IMR-90 (cell line): ENCODE measurements around the gene TMEM245. TPM values are rescaled to one million over a fixed set of nuclear protein-coding genes. Genes with fewer than 3 reads are reported as not detected.

Source experiments
- ATAC-seq: fragments of 200-7000 bp; cut with Tn5 transposase; 2 replicates; pipeline ENCODE4 v1.9.1; 2020; ENCODE audit warnings: low read depth, mild to moderate bottlenecking, moderate library complexity
- BruUV-seq: library from RNA; stranded (reverse); fragments of 400-500 nt; replicated peaks from 2 replicates; lab custom pipeline; 2021; lab: Mats Ljungman, UMichigan
- CTCF ChIA-PET: fragments of 300-600 bp; formaldehyde crosslinking; extraction: SDS; loops from one replicate; lab custom pipeline; 2021; ENCODE audit warnings: antibody characterized with exemption; lab: Yijun Ruan, JAX
- POLR2A ChIA-PET: fragments of 300-600 bp; sonication (Branson Sonifier 250); formaldehyde crosslinking; loops from one replicate; lab custom pipeline; 2022; ENCODE audit warnings: antibody characterized with exemption; ENCODE audit not compliant: unreplicated experiment; lab: Charles Lee
- DNase-seq: peaks from one replicate; pipeline ENCODE4 v3.0.0; 2013
- H2AFZ ChIP-seq: replicated peaks from 2 replicates; pipeline ENCODE3; 2013; ENCODE audit warnings: low read length, mild to moderate bottlenecking; ENCODE audit not compliant: poor library complexity
- H2AK5ac ChIP-seq: 2 replicates; pipeline ENCODE4 v1.6.1; 2013; ENCODE audit warnings: low read depth, low read length, inconsistent platforms
- H2AK9ac ChIP-seq: replicated peaks from 2 replicates; pipeline ENCODE3; 2013; ENCODE audit warnings: mild to moderate bottlenecking, low read depth, low read length, moderate library complexity; ENCODE audit not compliant: poor library complexity
- H2BK120ac ChIP-seq: 2 replicates; pipeline ENCODE4 v1.6.1; 2013; ENCODE audit warnings: low read depth, low read length, inconsistent platforms
- H2BK15ac ChIP-seq: 3 replicates; pipeline ENCODE4 v1.6.1; 2013; ENCODE audit warnings: low read depth, low read length, inconsistent platforms
- H2BK20ac ChIP-seq: 2 replicates; pipeline ENCODE4 v1.6.1; 2013; ENCODE audit warnings: low read depth, mild to moderate bottlenecking, inconsistent platforms, low read length, moderate library complexity
- H2BK5ac ChIP-seq: 2 replicates; pipeline ENCODE4 v1.6.1; 2013; ENCODE audit warnings: mild to moderate bottlenecking, low read depth, low read length, inconsistent platforms; ENCODE audit not compliant: poor library complexity, severe bottlenecking
- H3K14ac ChIP-seq: replicated peaks from 2 replicates; pipeline ENCODE4 v1.6.1; 2013; ENCODE audit warnings: low read depth, low read length, inconsistent platforms
- H3K18ac ChIP-seq: 2 replicates; pipeline ENCODE4 v1.6.1; 2013; ENCODE audit warnings: low read depth, low read length, control low read depth
- H3K23ac ChIP-seq: 2 replicates; pipeline ENCODE4 v1.6.1; 2013; ENCODE audit warnings: low read depth, low read length, inconsistent platforms
- H3K27ac ChIP-seq: 2 replicates; pipeline ENCODE4 v1.5.1; 2013; ENCODE audit warnings: mild to moderate bottlenecking, control low read depth, low read length; ENCODE audit not compliant: insufficient read depth
- H3K27me3 ChIP-seq: 2 replicates; pipeline ENCODE4 v1.6.1; 2013; ENCODE audit warnings: low read length; ENCODE audit not compliant: control insufficient read depth, insufficient read depth
- H3K36me3 ChIP-seq: 2 replicates; pipeline ENCODE4 v1.6.1; 2013; ENCODE audit warnings: low read length, mixed read lengths; ENCODE audit not compliant: control insufficient read depth, insufficient read depth
- H3K4ac ChIP-seq: 2 replicates; pipeline ENCODE4 v1.6.1; 2013; ENCODE audit warnings: low read depth, low read length, inconsistent platforms
- H3K4me1 ChIP-seq: 2 replicates; pipeline ENCODE4 v1.6.1; 2013; ENCODE audit warnings: low read length, mixed read lengths; ENCODE audit not compliant: control insufficient read depth, insufficient read depth
- H3K4me2 ChIP-seq: 2 replicates; pipeline ENCODE4 v1.6.1; 2013; ENCODE audit warnings: low read depth, mild to moderate bottlenecking, control low read depth, low read length, moderate library complexity
- H3K4me3 ChIP-seq: 2 replicates; pipeline ENCODE4 v1.5.1; 2013; ENCODE audit warnings: low read depth, mild to moderate bottlenecking, control low read depth, low read length, moderate library complexity; ENCODE audit not compliant: insufficient read depth
- H3K56ac ChIP-seq: 2 replicates; pipeline ENCODE4 v1.6.1; 2013; ENCODE audit warnings: low read length, inconsistent platforms; ENCODE audit not compliant: insufficient read depth; ENCODE audit errors: extremely low read depth
- H3K79me1 ChIP-seq, 2 experiments: 2 replicates each; pipeline ENCODE4 v1.6.1; 2013; ENCODE audit warnings: low read length in 2 of 2, inconsistent platforms in 1 of 2, low read depth in 1 of 2
- H3K9ac ChIP-seq: 2 replicates; pipeline ENCODE4 v1.6.1; 2013; ENCODE audit warnings: low read depth, low read length, control low read depth
- H3K9me1 ChIP-seq: 2 replicates; pipeline ENCODE4 v1.6.1; 2013; ENCODE audit warnings: low read length, inconsistent platforms; ENCODE audit not compliant: insufficient read depth
- H3K9me3 ChIP-seq: 2 replicates; pipeline ENCODE4 v1.6.1; 2013; ENCODE audit warnings: low read length; ENCODE audit not compliant: control insufficient read depth, insufficient read depth
- H4K20me1 ChIP-seq: 2 replicates; pipeline ENCODE4 v1.6.1; 2013; ENCODE audit warnings: low read length, inconsistent platforms; ENCODE audit not compliant: insufficient read depth
- H4K5ac ChIP-seq: 2 replicates; pipeline ENCODE4 v1.6.1; 2013; ENCODE audit warnings: mild to moderate bottlenecking, low read depth, low read length, control low read depth
- H4K8ac ChIP-seq, 2 experiments: 2 replicates each; pipeline ENCODE4 v1.6.1; 2013; ENCODE audit warnings: low read depth in 2 of 2, low read length in 2 of 2, control low read depth in 1 of 2, inconsistent platforms in 1 of 2
- H4K91ac ChIP-seq: 2 replicates; pipeline ENCODE4 v1.6.1; 2013; ENCODE audit warnings: low read depth, low read length, inconsistent platforms; ENCODE audit not compliant: insufficient read depth
- MAZ ChIP-seq: IDR thresholded peaks from 2 replicates; pipeline ENCODE4 v1.6.1; 2012; ENCODE audit warnings: low read depth, mild to moderate bottlenecking, low read length, improper control_type of control experiment, moderate library complexity, borderline replicate concordance
- MXI1 ChIP-seq: IDR thresholded peaks from 2 replicates; pipeline ENCODE4 v1.6.1; 2012; ENCODE audit warnings: low read depth, mild to moderate bottlenecking, low read length, moderate library complexity, borderline replicate concordance
- NFE2L2 ChIP-seq: fragments of 150-350 bp; IDR thresholded peaks from 2 replicates; pipeline ENCODE4 v1.6.1; 2016; ENCODE audit warnings: low read depth, mild to moderate bottlenecking, low read length
- RAD21 ChIP-seq: IDR thresholded peaks from 2 replicates; pipeline ENCODE4 v1.6.1; 2012; ENCODE audit warnings: low read length, improper control_type of control experiment
- RCOR1 ChIP-seq: IDR thresholded peaks from 2 replicates; pipeline ENCODE4 v1.6.1; 2012; ENCODE audit warnings: mild to moderate bottlenecking, low read length, improper control_type of control experiment; ENCODE audit not compliant: insufficient replicate concordance
- RFX5 ChIP-seq: IDR thresholded peaks from 2 replicates; pipeline ENCODE4 v1.8.0; 2012; ENCODE audit warnings: low read depth, mild to moderate bottlenecking, low read length, moderate library complexity
- SMC3 ChIP-seq: fragments of 150-350 bp; IDR thresholded peaks from 2 replicates; pipeline ENCODE4 v1.6.1; 2016; ENCODE audit warnings: low read depth, mild to moderate bottlenecking, antibody characterized with exemption, low read length, moderate library complexity
- WGBS, 2 experiments: methylation state at CpG; one replicate each; pipeline versions ENCODE4 v1.1.5 to v1.1.7; 2013; ENCODE audit warnings: missing lambda C conversion rate in 2 of 2; ENCODE audit not compliant: insufficient read length in 1 of 2; ENCODE audit errors: extremely low coverage in 2 of 2; 5-methylcytosine and 5-hydroxymethylcytosine counted together
- dilution Hi-C: fragments of 300-500 bp; cut with HindIII; formaldehyde crosslinking; loops from one replicate; pipeline ENCODE4 v1.14.3; 2018; ENCODE audit warnings: low sequenced_read_pairs; ENCODE audit not compliant: unreplicated experiment
- in situ Hi-C: fragments of 300-500 bp; cut with MboI; formaldehyde crosslinking; loops from 3 replicates; pipeline ENCODE4 v1.14.3; 2019; ENCODE audit warnings: low sequenced_read_pairs, inconsistent platforms, mixed read lengths
- intact Hi-C: fragments of 100-400 bp; cut with micrococcal nuclease; formaldehyde crosslinking; loops from 2 replicates; pipeline ENCODE4 v1.10.0; 2022
- polyA plus RNA-seq, 3 experiments: library from polyadenylated mRNA; depleted of rRNA; stranded (reverse); fragments of >200 nt; gene quantifications; 2 replicates each; pipeline ENCODE4 v1.2.3, GENCODE V29; 2012; ENCODE audit warnings: low replicate concordance in 1 of 3
- total RNA-seq: library from RNA; depleted of rRNA; stranded (reverse); fragments of >200 nt; gene quantifications from 2 replicates; pipeline ENCODE4 v1.2.3, GENCODE V29; 2012
- TF ChIP-seq, protein P1 (sequence below): fragments of 150-350 bp; IDR thresholded peaks from 2 replicates; pipeline ENCODE4 v1.6.1; 2016; ENCODE audit warnings: low read depth, mild to moderate bottlenecking, low read length, moderate library complexity, borderline replicate concordance
- TF ChIP-seq, protein P2 (sequence below): fragments of 150-350 bp; IDR thresholded peaks from 2 replicates; pipeline ENCODE4 v1.6.1; 2017; ENCODE audit warnings: mild to moderate bottlenecking, antibody characterized with exemption, low read length, low read depth
- TF ChIP-seq, protein P3 (sequence below): conservative IDR thresholded peaks from 2 replicates; pipeline ENCODE4 v1.5.1; 2012; ENCODE audit warnings: mild to moderate bottlenecking, low read depth, low read length, improper control_type of control experiment

TMEM245 gene
- total and polyA plus RNA-seq, 2 of the 4 experiments (the other 2 are of a cell fraction), result 24.8 to 57.9 TPM

DNA sequence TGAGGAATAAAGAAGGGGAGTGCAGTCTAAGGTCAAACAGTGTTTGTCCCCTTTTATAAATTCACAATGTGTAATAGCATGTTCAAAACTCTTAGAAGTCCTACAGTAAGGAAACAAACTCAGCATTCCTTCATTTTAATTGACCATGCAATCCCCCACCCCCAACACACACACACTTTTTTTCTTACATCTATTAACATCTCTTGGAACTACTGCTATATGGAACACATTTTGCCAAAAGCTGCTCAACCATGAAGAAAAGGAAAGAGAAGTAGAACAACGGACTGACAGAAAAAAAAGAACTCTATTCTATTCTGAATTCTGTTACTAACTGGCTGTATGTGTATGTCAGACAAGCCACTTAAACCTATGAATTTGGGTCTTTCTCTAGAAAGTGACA, 103.6 kb downstream of the TMEM245 start:
- no peak overlapping the region for H4K91ac ChIP-seq
- H4K5ac ChIP-seq, result no peak overlapping the region
- no peak overlapping the region for H3K56ac ChIP-seq
- no peak overlapping the region for H2AK5ac ChIP-seq
- TF ChIP-seq, protein P1, sequence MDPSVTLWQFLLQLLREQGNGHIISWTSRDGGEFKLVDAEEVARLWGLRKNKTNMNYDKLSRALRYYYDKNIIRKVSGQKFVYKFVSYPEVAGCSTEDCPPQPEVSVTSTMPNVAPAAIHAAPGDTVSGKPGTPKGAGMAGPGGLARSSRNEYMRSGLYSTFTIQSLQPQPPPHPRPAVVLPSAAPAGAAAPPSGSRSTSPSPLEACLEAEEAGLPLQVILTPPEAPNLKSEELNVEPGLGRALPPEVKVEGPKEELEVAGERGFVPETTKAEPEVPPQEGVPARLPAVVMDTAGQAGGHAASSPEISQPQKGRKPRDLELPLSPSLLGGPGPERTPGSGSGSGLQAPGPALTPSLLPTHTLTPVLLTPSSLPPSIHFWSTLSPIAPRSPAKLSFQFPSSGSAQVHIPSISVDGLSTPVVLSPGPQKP, result no peak
- TF ChIP-seq MAZ, result no peak
- TF ChIP-seq, protein P2, sequence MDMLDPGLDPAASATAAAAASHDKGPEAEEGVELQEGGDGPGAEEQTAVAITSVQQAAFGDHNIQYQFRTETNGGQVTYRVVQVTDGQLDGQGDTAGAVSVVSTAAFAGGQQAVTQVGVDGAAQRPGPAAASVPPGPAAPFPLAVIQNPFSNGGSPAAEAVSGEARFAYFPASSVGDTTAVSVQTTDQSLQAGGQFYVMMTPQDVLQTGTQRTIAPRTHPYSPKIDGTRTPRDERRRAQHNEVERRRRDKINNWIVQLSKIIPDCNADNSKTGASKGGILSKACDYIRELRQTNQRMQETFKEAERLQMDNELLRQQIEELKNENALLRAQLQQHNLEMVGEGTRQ, result no peak
- no peak for TF ChIP-seq RAD21
- no peak for TF ChIP-seq MXI1
- no peak for TF ChIP-seq NFE2L2
- no peak for TF ChIP-seq SMC3
- TF ChIP-seq RCOR1, result no peak
- TF ChIP-seq RFX5, result no peak
- TF ChIP-seq, protein P3, sequence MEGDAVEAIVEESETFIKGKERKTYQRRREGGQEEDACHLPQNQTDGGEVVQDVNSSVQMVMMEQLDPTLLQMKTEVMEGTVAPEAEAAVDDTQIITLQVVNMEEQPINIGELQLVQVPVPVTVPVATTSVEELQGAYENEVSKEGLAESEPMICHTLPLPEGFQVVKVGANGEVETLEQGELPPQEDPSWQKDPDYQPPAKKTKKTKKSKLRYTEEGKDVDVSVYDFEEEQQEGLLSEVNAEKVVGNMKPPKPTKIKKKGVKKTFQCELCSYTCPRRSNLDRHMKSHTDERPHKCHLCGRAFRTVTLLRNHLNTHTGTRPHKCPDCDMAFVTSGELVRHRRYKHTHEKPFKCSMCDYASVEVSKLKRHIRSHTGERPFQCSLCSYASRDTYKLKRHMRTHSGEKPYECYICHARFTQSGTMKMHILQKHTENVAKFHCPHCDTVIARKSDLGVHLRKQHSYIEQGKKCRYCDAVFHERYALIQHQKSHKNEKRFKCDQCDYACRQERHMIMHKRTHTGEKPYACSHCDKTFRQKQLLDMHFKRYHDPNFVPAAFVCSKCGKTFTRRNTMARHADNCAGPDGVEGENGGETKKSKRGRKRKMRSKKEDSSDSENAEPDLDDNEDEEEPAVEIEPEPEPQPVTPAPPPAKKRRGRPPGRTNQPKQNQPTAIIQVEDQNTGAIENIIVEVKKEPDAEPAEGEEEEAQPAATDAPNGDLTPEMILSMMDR, result no peak
- H2AFZ ChIP-seq, result no peak overlapping the region
- H3K14ac ChIP-seq, result no peak overlapping the region
- H3K4me3 ChIP-seq, result no peak overlapping the region
- WGBS, 2 experiments, result no CpG with 5 or more reads among the region's 1 CpG
- no peak overlapping the region for H3K23ac ChIP-seq
- no peaks in the 10 kb centered on the region for H3K27me3 ChIP-seq
- H3K36me3 ChIP-seq, result peaks cover 6% of the 10 kb centered on the region
- H2BK5ac ChIP-seq, result no peak overlapping the region
- no TSS peak for BruUV-seq
- H2BK15ac ChIP-seq, result no peak overlapping the region
- H4K8ac ChIP-seq, result no peak overlapping the region
- POLR2A ChIA-PET, result no interaction called here
- H3K4me1 ChIP-seq, result peaks cover 13% of the 10 kb centered on the region
- no peak overlapping the region for H2BK120ac ChIP-seq
- H4K20me1 ChIP-seq, result peaks cover 18% of the 10 kb centered on the region
- peaks cover 7% of the 10 kb centered on the region for H3K9me1 ChIP-seq
- H3K4ac ChIP-seq, result no peak overlapping the region
- H2AK9ac ChIP-seq, result no peak overlapping the region
- CTCF ChIA-PET, result no interaction called here
- in situ Hi-C loops (no loop called here), intact Hi-C loops (no loop called here), dilution Hi-C loops (no loop called here)
- H3K27ac ChIP-seq, result no peak overlapping the region
- ATAC-seq, result no peak
- DNase-seq, result no peak
- no peak overlapping the region for H3K18ac ChIP-seq
- no peaks in the 10 kb centered on the region for H3K9me3 ChIP-seq
- no peak overlapping the region for H2BK20ac ChIP-seq
- H3K4me2 ChIP-seq, result no peak overlapping the region
- peaks cover 12 to 31% of the 10 kb centered on the region in 2 experiments for H3K79me1 ChIP-seq
- no peak overlapping the region for H3K9ac ChIP-seq
